T-helper 1 cell treated with Interleukin-12 subunit alpha and Interleukin-12 subunit beta and Interleukin-4 antibody, amounts not matched to agents 30 μg/mL and 1 μg/mL, for 36 hours (primary cell): Measurements from ENCODE around the gene FGD5.
"Not testable (repeated sequence)": the region's sequence is repeated elsewhere in the genome, so short reads cannot be mapped to it uniquely, and the experiment has no call there.

Experiments used
- H3K27ac Mint-ChIP-seq: one replicate; pipeline ENCODE4 v1.8.0; 2021; ENCODE audit warnings: mild to moderate bottlenecking, mixed read lengths
- H3K27me3 Mint-ChIP-seq: one replicate; pipeline ENCODE4 v1.8.0; 2021; ENCODE audit warnings: low read depth, mixed read lengths
- H3K36me3 Mint-ChIP-seq: one replicate; pipeline ENCODE4 v1.8.0; 2021; ENCODE audit warnings: low read depth, mixed read lengths
- H3K4me1 Mint-ChIP-seq: one replicate; pipeline ENCODE4 v1.8.0; 2021; ENCODE audit warnings: low read depth, mixed read lengths
- H3K4me3 Mint-ChIP-seq: one replicate; pipeline ENCODE4 v1.8.0; 2021; ENCODE audit warnings: mild to moderate bottlenecking, moderate library complexity, mixed read lengths
- H3K9me3 Mint-ChIP-seq: one replicate; pipeline ENCODE4 v1.8.0; 2021; ENCODE audit warnings: mixed read lengths

FGD5 gene

GRCh38 chr3:14890476-14890875, 71.7 kb downstream of the FGD5 start:
- H3K9me3 Mint-ChIP-seq = no peaks in the 10 kb centered on the region
- no peak overlapping the region for H3K27ac Mint-ChIP-seq
- H3K4me1 Mint-ChIP-seq = peaks cover 8% of the 10 kb centered on the region
- H3K27me3 Mint-ChIP-seq = peaks cover 27% of the 10 kb centered on the region
- H3K4me3 Mint-ChIP-seq = no peak overlapping the region
- no peaks in the 10 kb centered on the region for H3K36me3 Mint-ChIP-seq

GRCh38 chr3:14891135-14892132, 72.7 kb downstream of the FGD5 start:
- Mint-ChIP-seq H3K9me3 (no peaks in the 10 kb centered on the region), H3K36me3 (no peaks in the 10 kb centered on the region), H3K27me3 (peaks cover 25% of the 10 kb centered on the region), H3K4me1 (peaks cover 3% of the 10 kb centered on the region), H3K27ac (no peak overlapping the region), H3K4me3 (no peak overlapping the region)

GRCh38 chr3:14892226-14892625, 73.5 kb downstream of the FGD5 start:
- Mint-ChIP-seq H3K27ac (no peak overlapping the region), H3K9me3 (no peaks in the 10 kb centered on the region), H3K4me1 (peaks cover 3% of the 10 kb centered on the region), H3K27me3 (peaks cover 26% of the 10 kb centered on the region), H3K4me3 (no peak overlapping the region), H3K36me3 (no peaks in the 10 kb centered on the region)

GRCh38 chr3:14894085-14894484, 75.3 kb downstream of the FGD5 start:
- H3K27ac Mint-ChIP-seq = no peak overlapping the region
- peaks cover 31% of the 10 kb centered on the region for H3K27me3 Mint-ChIP-seq
- H3K4me1 Mint-ChIP-seq = peaks cover 3% of the 10 kb centered on the region
- H3K9me3 Mint-ChIP-seq = no peaks in the 10 kb centered on the region
- H3K36me3 Mint-ChIP-seq = no peaks in the 10 kb centered on the region
- H3K4me3 Mint-ChIP-seq = no peak overlapping the region

- Mint-ChIP-seq H3K27ac (no peak overlapping the region), H3K27me3 (peaks cover 21% of the 10 kb centered on the region), H3K9me3 (no peaks in the 10 kb centered on the region), H3K4me1 (no peaks in the 10 kb centered on the region), H3K4me3 (no peak overlapping the region), H3K36me3 (no peaks in the 10 kb centered on the region)
These were observed 78.5 kb downstream of the FGD5 start for GRCh38 chr3:14897266-14897665.

GRCh38 chr3:14898929-14899328, 80.2 kb downstream of the FGD5 start:
- no peaks in the 10 kb centered on the region for H3K36me3 Mint-ChIP-seq
- peaks cover 21% of the 10 kb centered on the region for H3K27me3 Mint-ChIP-seq
- no peak overlapping the region for H3K27ac Mint-ChIP-seq
- H3K4me1 Mint-ChIP-seq = no peaks in the 10 kb centered on the region
- no peak overlapping the region for H3K4me3 Mint-ChIP-seq
- H3K9me3 Mint-ChIP-seq = no peaks in the 10 kb centered on the region

GRCh38 chr3:14899993-14900618, 81.3 kb downstream of the FGD5 start:
- Mint-ChIP-seq H3K4me3 (no peak overlapping the region), H3K9me3 (peaks cover 2% of the 10 kb centered on the region), H3K4me1 (no peaks in the 10 kb centered on the region), H3K27me3 (peaks cover 23% of the 10 kb centered on the region), H3K27ac (no peak overlapping the region), H3K36me3 (no peaks in the 10 kb centered on the region)

GRCh38 chr3:14900881-14901873, 82.4 kb downstream of the FGD5 start:
- Mint-ChIP-seq H3K36me3 (no peaks in the 10 kb centered on the region), H3K27ac (no peak overlapping the region), H3K4me1 (no peaks in the 10 kb centered on the region), H3K4me3 (no peak overlapping the region), H3K27me3 (peaks cover 25% of the 10 kb centered on the region), H3K9me3 (peaks cover 8% of the 10 kb centered on the region)

- H3K27ac Mint-ChIP-seq = no peak overlapping the region
- H3K9me3 Mint-ChIP-seq = peaks cover 8% of the 10 kb centered on the region
- no peaks in the 10 kb centered on the region for H3K36me3 Mint-ChIP-seq
- peaks cover 18% of the 10 kb centered on the region for H3K27me3 Mint-ChIP-seq
- H3K4me3 Mint-ChIP-seq = no peak overlapping the region
- no peaks in the 10 kb centered on the region for H3K4me1 Mint-ChIP-seq
These were observed 84.0 kb downstream of the FGD5 start for GRCh38 chr3:14902719-14903118.

- not testable (repeated sequence) for H3K27ac Mint-ChIP-seq, H3K4me1 Mint-ChIP-seq, H3K36me3 Mint-ChIP-seq, H3K4me3 Mint-ChIP-seq, H3K9me3 Mint-ChIP-seq
- peaks cover 18% of the 10 kb centered on the region for H3K27me3 Mint-ChIP-seq
These were observed 84.7 kb downstream of the FGD5 start for GRCh38 chr3:14903501-14903900.

GRCh38 chr3:14905055-14905657, 86.4 kb downstream of the FGD5 start:
- no peak overlapping the region for H3K27ac Mint-ChIP-seq
- H3K4me3 Mint-ChIP-seq = no peak overlapping the region
- no peaks in the 10 kb centered on the region for H3K4me1 Mint-ChIP-seq
- peaks cover 8% of the 10 kb centered on the region for H3K9me3 Mint-ChIP-seq
- H3K36me3 Mint-ChIP-seq = no peaks in the 10 kb centered on the region
- H3K27me3 Mint-ChIP-seq = peaks cover 12% of the 10 kb centered on the region

- Mint-ChIP-seq H3K4me1 (no peaks in the 10 kb centered on the region), H3K4me3 (no peak overlapping the region), H3K27ac (no peak overlapping the region), H3K36me3 (no peaks in the 10 kb centered on the region), H3K9me3 (peaks cover 8% of the 10 kb centered on the region), H3K27me3 (peaks cover 12% of the 10 kb centered on the region)
These were observed 87.7 kb downstream of the FGD5 start for GRCh38 chr3:14906355-14906971.

- peaks cover 12% of the 10 kb centered on the region for H3K27me3 Mint-ChIP-seq
- peaks cover 8% of the 10 kb centered on the region for H3K9me3 Mint-ChIP-seq
- H3K4me3 Mint-ChIP-seq = no peak overlapping the region
- no peaks in the 10 kb centered on the region for H3K4me1 Mint-ChIP-seq
- no peak overlapping the region for H3K27ac Mint-ChIP-seq
- no peaks in the 10 kb centered on the region for H3K36me3 Mint-ChIP-seq
These were observed 88.5 kb downstream of the FGD5 start for GRCh38 chr3:14907043-14907966.
